B cell (primary cell): ENCODE results near the gene CCDC87. TPM values are rescaled to one million over a fixed set of nuclear protein-coding genes. Genes with fewer than 3 reads are reported as not detected.

ENCODE experiments used
- ATAC-seq: fragments of 200-7000 bp; cut with Tn5 transposase; one replicate; pipeline ENCODE4 v1.10.0; 2021; ENCODE audit warnings: low read depth, mild to moderate bottlenecking, moderate number of reproducible peaks, moderate library complexity
- CTCF ChIA-PET: fragments of 350-600 bp; sonication (Branson Sonifier 250); formaldehyde crosslinking; loops from one replicate; lab custom pipeline; 2021; ENCODE audit warnings: antibody characterized with exemption, inconsistent platforms; lab: Charles Lee
- POLR2A ChIA-PET: fragments of 350-600 bp; sonication (Branson Sonifier 250); formaldehyde crosslinking; loops from one replicate; lab custom pipeline; 2021; ENCODE audit warnings: antibody characterized with exemption; lab: Charles Lee
- DNase-seq: peaks from one replicate; pipeline ENCODE4 v3.0.0; 2013
- H2AFZ ChIP-seq: 2 replicates; pipeline ENCODE4 v1.6.1; 2012; ENCODE audit warnings: mild to moderate bottlenecking, low read depth, low read length; ENCODE audit not compliant: insufficient read depth, poor library complexity, severe bottlenecking
- H3K27ac ChIP-seq, 2 donors: 1 replicate in 1 of 2; 2 replicates in 1 of 2; pipeline ENCODE4 v1.5.1; 2012 to 2013; ENCODE audit warnings: low read length in 2 of 2, mild to moderate bottlenecking in 2 of 2, moderate library complexity in 1 of 2
- H3K27me3 ChIP-seq, 4 experiments: fragments of 200-600 bp in 1 of 4; sonication (generic) in 1 of 4; replicated peaks in 1 of 4; 1 replicate in 2 of 4; 2 replicates in 2 of 4; pipeline versions ENCODE4 v1.6.1 to v1.7.0; 2013 to 2016; ENCODE audit warnings: low read length in 3 of 4, mild to moderate bottlenecking in 2 of 4, mixed read lengths in 1 of 4, moderate library complexity in 1 of 4; ENCODE audit not compliant: insufficient read depth in 4 of 4, control insufficient read depth in 3 of 4; ENCODE audit errors: control extremely low read depth in 1 of 4
- H3K36me3 ChIP-seq, 2 experiments: replicated peaks in 1 of 2; 1 replicate in 1 of 2; 2 replicates in 1 of 2; pipeline versions ENCODE4 v1.6.1 to v1.7.1; 2013; ENCODE audit warnings: low read length in 1 of 2; ENCODE audit not compliant: insufficient read depth in 2 of 2, control insufficient read depth in 1 of 2; ENCODE audit errors: control extremely low read depth in 1 of 2, extremely low read depth in 1 of 2
- H3K4me1 ChIP-seq, 2 donors: fragments of 200-600 bp in 1 of 2; sonication (generic) in 1 of 2; 1 replicate in 1 of 2; 2 replicates in 1 of 2; pipeline versions ENCODE4 v1.5.1 to v1.6.1; 2013 to 2017; ENCODE audit warnings: low read length in 2 of 2; ENCODE audit not compliant: control insufficient read depth in 2 of 2, insufficient read depth in 2 of 2
- H3K4me2 ChIP-seq: replicated peaks from 2 replicates; pipeline ENCODE3; 2012; ENCODE audit warnings: mild to moderate bottlenecking, low read depth, low read length; ENCODE audit not compliant: poor library complexity, severe bottlenecking
- H3K4me3 ChIP-seq, 5 experiments: fragments of 200-600 bp in 1 of 5; sonication (generic) in 1 of 5; 1 replicate in 3 of 5; 2 replicates in 2 of 5; pipeline versions ENCODE4 v1.5.1 to v1.7.0; 2011 to 2016; ENCODE audit warnings: low read length in 4 of 5, mild to moderate bottlenecking in 4 of 5, low read depth in 2 of 5, control low read depth in 1 of 5, moderate library complexity in 1 of 5; ENCODE audit not compliant: insufficient read depth in 1 of 5; ENCODE audit errors: control extremely low read depth in 1 of 5, extremely low read depth in 1 of 5
- H3K79me2 ChIP-seq: fragments of 200-600 bp; sonication (generic); one replicate; pipeline ENCODE4 v1.6.0; 2016; ENCODE audit warnings: low read length; ENCODE audit not compliant: control insufficient read depth, insufficient read depth
- H3K9ac ChIP-seq: fragments of 200-600 bp; sonication (generic); 2 replicates; pipeline ENCODE4 v1.6.1; 2017; ENCODE audit warnings: mild to moderate bottlenecking, low read length, moderate library complexity
- H3K9me3 ChIP-seq, 3 donors: one replicate each; pipeline versions ENCODE4 v1.6.1 to v1.7.1; 2013; ENCODE audit warnings: low read length in 2 of 3; ENCODE audit not compliant: control insufficient read depth in 2 of 3, insufficient read depth in 1 of 3; ENCODE audit errors: control extremely low read depth in 1 of 3
- H4K20me1 ChIP-seq: 2 replicates; pipeline ENCODE4 v1.6.0; 2012; ENCODE audit warnings: mild to moderate bottlenecking, low read length; ENCODE audit not compliant: insufficient read depth, control insufficient read depth, poor library complexity, severe bottlenecking
- H3K27ac Mint-ChIP-seq: one replicate; pipeline ENCODE4 v1.8.0; 2021; ENCODE audit warnings: mixed read lengths
- H3K27me3 Mint-ChIP-seq: one replicate; pipeline ENCODE4 v1.8.0; 2021; ENCODE audit warnings: mixed read lengths
- H3K4me1 Mint-ChIP-seq: one replicate; pipeline ENCODE4 v1.8.0; 2021; ENCODE audit warnings: mixed read lengths
- H3K4me3 Mint-ChIP-seq: one replicate; pipeline ENCODE4 v1.8.0; 2021; ENCODE audit warnings: mixed read lengths
- H3K9me3 Mint-ChIP-seq: one replicate; pipeline ENCODE4 v1.8.0; 2022; ENCODE audit warnings: mixed read lengths; ENCODE audit not compliant: insufficient read depth
- CTCF ChIP-seq: fragments of 200-600 bp; IDR thresholded peaks from one replicate; pipeline ENCODE4 v1.8.0; 2022; ENCODE audit warnings: antibody characterized with exemption, mild to moderate bottlenecking
- EZH2 ChIP-seq: IDR thresholded peaks from 2 replicates; pipeline ENCODE4 v1.6.1; 2012; ENCODE audit warnings: borderline replicate concordance, low read depth, mild to moderate bottlenecking, moderate library complexity, low read length; ENCODE audit not compliant: insufficient read depth, poor library complexity, severe bottlenecking
- WGBS: methylation state at CpG from one replicate; pipeline ENCODE4 v1.1.5; 2013; ENCODE audit warnings: missing lambda C conversion rate; ENCODE audit not compliant: insufficient coverage; 5-methylcytosine and 5-hydroxymethylcytosine counted together
- intact Hi-C: fragments of 100-400 bp; cut with micrococcal nuclease; formaldehyde crosslinking; loops from one replicate; pipeline ENCODE4 v1.10.0; 2022
- polyA plus RNA-seq: library from polyadenylated mRNA; depleted of rRNA; stranded (reverse); fragments of >200 nt; gene quantifications from 2 replicates; pipeline ENCODE4 v1.2.3, GENCODE V29; 2012
- total RNA-seq, 2 donors: library from RNA; stranded (reverse); fragments of 120-200 nt in 1 of 2; gene quantifications; 1 replicate in 1 of 2; 2 replicates in 1 of 2; pipeline versions ENCODE4 v1.2.3 to v1.2.4, GENCODE V29; 2013 to 2022

Gene CCDC87
- total and polyA plus RNA-seq, 2 donors (not counting 1 experiment from before 2014, with no cell fraction given) = 0.39 TPM; not detected in 1

GRCh38 chr11:66561178-66561974 lies 31.5 kb downstream of the CCDC87 start:
- H2AFZ ChIP-seq = no peak overlapping the region
- H4K20me1 ChIP-seq = no peaks in the 10 kb centered on the region
- WGBS = 96% methylated on average over 13 of the region's 14 CpGs
- peaks cover 0 to 4% (median 0%) of the 10 kb centered on the region in 3 donors for H3K9me3 ChIP-seq
- H3K27ac ChIP-seq = no peak overlapping the region
- no peak for DNase-seq
- Mint-ChIP-seq H3K27ac (no peak overlapping the region), H3K4me3 (no peak overlapping the region), H3K9me3 (no peaks in the 10 kb centered on the region), H3K4me1 (peaks cover 2% of the 10 kb centered on the region), H3K27me3 (peaks cover 19% of the 10 kb centered on the region)
- no peak overlapping the region for H3K4me3 ChIP-seq
- POLR2A ChIA-PET = interaction anchor here (0.5 to 0.6 kb wide), 2 partner anchors 27 to 116 kb away, joined by 3 to 6 read pairs; partner anchors contain the start of gene RBM4B
- H3K36me3 ChIP-seq = no peaks in the 10 kb centered on the region
- no peak overlapping the region for H3K4me2 ChIP-seq
- CTCF ChIA-PET = interaction anchor here (0.7 to 2.1 kb wide), 2 partner anchors 17 to 117 kb away, joined by 3 to 6 read pairs; partner anchors contain the start of gene RBM4B
- peaks cover 5 to 6% of the 10 kb centered on the region in 2 donors for H3K4me1 ChIP-seq
- H3K79me2 ChIP-seq = no peaks in the 10 kb centered on the region
- ATAC-seq = no peak
- TF ChIP-seq EZH2 (no peak), CTCF (no peak)
- H3K9ac ChIP-seq = no peak overlapping the region
- peaks cover 0 to 24% (median 0%) of the 10 kb centered on the region in 4 experiments for H3K27me3 ChIP-seq
- intact Hi-C loops = no loop called here
